Ishikawa (cell line): ENCODE measurements around the gene SS18.

ENCODE experiments used
- CEBPB ChIP-seq: IDR thresholded peaks from 2 replicates; pipeline ENCODE4 v1.6.1; 2012
- CREB1 ChIP-seq: IDR thresholded peaks from 2 replicates; pipeline ENCODE4 v1.6.1; 2012; ENCODE audit warnings: low read depth
- EGR1 ChIP-seq: IDR thresholded peaks from 2 replicates; pipeline ENCODE4 v1.6.1; 2012
- EP300 ChIP-seq: IDR thresholded peaks from 2 replicates; pipeline ENCODE4 v1.6.1; 2012; ENCODE audit warnings: borderline replicate concordance
- FOXM1 ChIP-seq: IDR thresholded peaks from 2 replicates; pipeline ENCODE4 v1.6.1; 2012; ENCODE audit warnings: low read depth, borderline replicate concordance
- NFIC ChIP-seq: IDR thresholded peaks from 2 replicates; pipeline ENCODE4 v1.6.1; 2012
- RAD21 ChIP-seq: IDR thresholded peaks from 2 replicates; pipeline ENCODE4 v1.6.1; 2012; ENCODE audit warnings: low read depth
- TAF1 ChIP-seq: IDR thresholded peaks from 2 replicates; pipeline ENCODE4 v1.6.1; 2012; ENCODE audit warnings: low read depth, mild to moderate bottlenecking
- TCF12 ChIP-seq: IDR thresholded peaks from 2 replicates; pipeline ENCODE4 v1.6.1; 2012; ENCODE audit warnings: low read depth
- TEAD4 ChIP-seq: IDR thresholded peaks from 2 replicates; pipeline ENCODE4 v1.6.1; 2012
- YY1 ChIP-seq: IDR thresholded peaks from 2 replicates; pipeline ENCODE4 v1.6.1; 2012; ENCODE audit warnings: low read depth
- ZBTB7A ChIP-seq: IDR thresholded peaks from 2 replicates; pipeline ENCODE4 v1.6.1; 2012; ENCODE audit warnings: low read depth
- TF ChIP-seq, protein P1 (sequence below): IDR thresholded peaks from 2 replicates; pipeline ENCODE4 v1.6.1; 2012
- TF ChIP-seq, protein P2 (sequence below): IDR thresholded peaks from 2 replicates; pipeline ENCODE4 v1.6.1; 2012; ENCODE audit warnings: low read depth, mild to moderate bottlenecking
- TF ChIP-seq, protein P3 (sequence below): IDR thresholded peaks from 2 replicates; pipeline ENCODE4 v1.6.1; 2012

Gene SS18

GRCh38 chr18:26002375-26002910 lies 88.0 kb downstream of the SS18 start:
- TF ChIP-seq CEBPB (no peak), TAF1 (no peak), NFIC (no peak), CREB1 (no peak), TCF12 (no peak), EP300 (no peak), ZBTB7A (no peak), YY1 (no peak), RAD21 (no peak), FOXM1 (no peak), EGR1 (no peak), TEAD4 (no peak)
- TF ChIP-seq, protein P1, sequence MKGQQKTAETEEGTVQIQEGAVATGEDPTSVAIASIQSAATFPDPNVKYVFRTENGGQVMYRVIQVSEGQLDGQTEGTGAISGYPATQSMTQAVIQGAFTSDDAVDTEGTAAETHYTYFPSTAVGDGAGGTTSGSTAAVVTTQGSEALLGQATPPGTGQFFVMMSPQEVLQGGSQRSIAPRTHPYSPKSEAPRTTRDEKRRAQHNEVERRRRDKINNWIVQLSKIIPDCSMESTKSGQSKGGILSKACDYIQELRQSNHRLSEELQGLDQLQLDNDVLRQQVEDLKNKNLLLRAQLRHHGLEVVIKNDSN: no peak
- TF ChIP-seq, protein P2, sequence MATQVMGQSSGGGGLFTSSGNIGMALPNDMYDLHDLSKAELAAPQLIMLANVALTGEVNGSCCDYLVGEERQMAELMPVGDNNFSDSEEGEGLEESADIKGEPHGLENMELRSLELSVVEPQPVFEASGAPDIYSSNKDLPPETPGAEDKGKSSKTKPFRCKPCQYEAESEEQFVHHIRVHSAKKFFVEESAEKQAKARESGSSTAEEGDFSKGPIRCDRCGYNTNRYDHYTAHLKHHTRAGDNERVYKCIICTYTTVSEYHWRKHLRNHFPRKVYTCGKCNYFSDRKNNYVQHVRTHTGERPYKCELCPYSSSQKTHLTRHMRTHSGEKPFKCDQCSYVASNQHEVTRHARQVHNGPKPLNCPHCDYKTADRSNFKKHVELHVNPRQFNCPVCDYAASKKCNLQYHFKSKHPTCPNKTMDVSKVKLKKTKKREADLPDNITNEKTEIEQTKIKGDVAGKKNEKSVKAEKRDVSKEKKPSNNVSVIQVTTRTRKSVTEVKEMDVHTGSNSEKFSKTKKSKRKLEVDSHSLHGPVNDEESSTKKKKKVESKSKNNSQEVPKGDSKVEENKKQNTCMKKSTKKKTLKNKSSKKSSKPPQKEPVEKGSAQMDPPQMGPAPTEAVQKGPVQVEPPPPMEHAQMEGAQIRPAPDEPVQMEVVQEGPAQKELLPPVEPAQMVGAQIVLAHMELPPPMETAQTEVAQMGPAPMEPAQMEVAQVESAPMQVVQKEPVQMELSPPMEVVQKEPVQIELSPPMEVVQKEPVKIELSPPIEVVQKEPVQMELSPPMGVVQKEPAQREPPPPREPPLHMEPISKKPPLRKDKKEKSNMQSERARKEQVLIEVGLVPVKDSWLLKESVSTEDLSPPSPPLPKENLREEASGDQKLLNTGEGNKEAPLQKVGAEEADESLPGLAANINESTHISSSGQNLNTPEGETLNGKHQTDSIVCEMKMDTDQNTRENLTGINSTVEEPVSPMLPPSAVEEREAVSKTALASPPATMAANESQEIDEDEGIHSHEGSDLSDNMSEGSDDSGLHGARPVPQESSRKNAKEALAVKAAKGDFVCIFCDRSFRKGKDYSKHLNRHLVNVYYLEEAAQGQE: no peak
- TF ChIP-seq, protein P3, sequence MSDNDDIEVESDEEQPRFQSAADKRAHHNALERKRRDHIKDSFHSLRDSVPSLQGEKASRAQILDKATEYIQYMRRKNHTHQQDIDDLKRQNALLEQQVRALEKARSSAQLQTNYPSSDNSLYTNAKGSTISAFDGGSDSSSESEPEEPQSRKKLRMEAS: no peak

- TF ChIP-seq, protein P1: no peak
- TF ChIP-seq EGR1 (no peak), YY1 (no peak), ZBTB7A (no peak), EP300 (no peak), NFIC (no peak), TEAD4 (no peak)
These were observed 92.0 kb downstream of the SS18 start for GRCh38 chr18:25998461-25998860.

GRCh38 chr18:25992566-25992965 lies 97.8 kb downstream of the SS18 start:
- TF ChIP-seq CREB1 (no peak), TAF1 (no peak), TEAD4 (no peak)

DNA sequence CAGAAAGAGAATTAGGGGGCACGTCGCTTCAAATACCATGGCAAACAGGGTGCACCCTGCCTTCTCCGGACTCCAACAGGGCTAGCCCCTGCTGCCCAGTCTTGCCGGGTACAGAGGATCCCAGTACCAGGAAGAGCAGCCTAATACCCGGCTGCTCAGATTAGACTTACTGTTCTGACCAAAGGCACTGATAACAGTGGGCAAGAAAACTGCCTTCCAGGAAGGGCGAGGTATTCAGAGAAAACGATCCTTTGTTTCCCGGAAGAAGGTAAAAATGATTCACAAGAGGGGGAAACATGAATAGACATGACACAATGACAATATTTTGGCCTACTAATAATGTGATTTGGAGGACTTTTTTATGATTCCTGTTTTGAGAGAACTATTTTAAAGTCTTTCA lies 99.9 kb downstream of the SS18 start:
- TF ChIP-seq, protein P1: no peak
- no peak for TF ChIP-seq YY1
- no peak for TF ChIP-seq CEBPB
- TF ChIP-seq CREB1: no peak
- TF ChIP-seq TCF12: no peak
- TF ChIP-seq ZBTB7A: no peak
- TF ChIP-seq EGR1: no peak

DNA sequence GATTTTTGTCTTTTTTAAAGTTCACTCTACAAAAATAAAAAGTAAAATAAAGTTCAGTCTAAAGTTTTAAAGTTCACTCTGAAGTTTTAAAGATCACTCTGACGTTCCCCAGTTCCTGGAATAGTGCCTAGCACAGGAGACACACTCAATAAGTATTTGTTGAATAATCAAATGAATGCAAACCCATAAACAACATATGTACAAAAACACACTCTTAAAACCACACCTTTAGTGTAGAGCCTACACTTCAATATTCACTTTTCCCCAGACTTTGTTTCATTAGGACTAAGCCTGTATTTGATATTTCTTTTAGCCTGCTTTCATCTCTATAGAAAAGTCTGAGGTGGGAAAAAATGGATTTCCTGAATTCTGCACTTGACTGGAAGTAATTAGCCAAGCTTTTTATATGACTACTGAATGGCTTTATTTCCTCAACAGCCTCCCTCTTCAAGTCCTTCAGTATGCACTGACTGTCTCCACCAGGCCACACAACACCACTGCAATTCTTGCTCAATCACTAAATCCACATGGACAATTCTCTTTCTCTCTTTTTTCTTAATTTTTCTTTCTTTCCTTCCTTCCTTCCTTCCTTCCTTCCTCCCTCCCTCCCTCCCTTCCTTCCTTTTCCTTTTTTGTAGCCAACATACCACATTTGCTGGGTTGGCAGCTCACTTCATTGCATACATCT lies 104.6 kb downstream of the SS18 start:
- no peak for TF ChIP-seq NFIC
- TF ChIP-seq, protein P3: no peak
- TF ChIP-seq CEBPB: no peak
- no peak for TF ChIP-seq FOXM1
- no peak for TF ChIP-seq RAD21
- TF ChIP-seq ZBTB7A: no peak
- no peak for TF ChIP-seq EGR1
- no peak for TF ChIP-seq YY1
- no peak for TF ChIP-seq EP300
- no peak for TF ChIP-seq CREB1
- TF ChIP-seq TAF1: no peak
- TF ChIP-seq, protein P1: no peak

DNA sequence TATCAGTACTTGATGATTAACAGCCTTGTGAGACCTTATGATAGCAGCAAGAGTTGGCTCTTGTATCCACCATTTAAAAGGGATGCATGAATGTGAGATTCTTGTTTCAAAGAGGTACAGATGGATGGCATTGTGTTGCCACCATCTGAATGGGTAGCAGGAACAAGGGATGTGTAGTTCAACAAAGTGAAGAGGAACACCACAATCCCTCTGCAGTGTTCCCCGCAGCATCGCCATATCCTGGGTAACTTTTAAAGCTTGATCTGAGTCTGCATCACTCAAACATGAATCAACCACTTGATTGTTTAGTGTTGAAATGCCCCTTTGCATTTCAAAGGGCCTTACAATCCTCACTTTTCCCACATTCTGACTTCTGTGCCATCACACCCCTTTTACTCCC lies 106.7 kb downstream of the SS18 start:
- TF ChIP-seq TEAD4: no peak
- TF ChIP-seq CEBPB: no peak
- TF ChIP-seq, protein P1: no peak
- TF ChIP-seq FOXM1: no peak
- TF ChIP-seq ZBTB7A: no peak
- no peak for TF ChIP-seq TAF1
- TF ChIP-seq, protein P3: no peak
- no peak for TF ChIP-seq CREB1
- no peak for TF ChIP-seq TCF12
- TF ChIP-seq, protein P2: no peak
- no peak for TF ChIP-seq EP300
- TF ChIP-seq YY1: no peak
- TF ChIP-seq EGR1: no peak
- no peak for TF ChIP-seq NFIC
- no peak for TF ChIP-seq RAD21
